Measurements from ENCODE around the gene CPLX3.

Gene CPLX3

DNA sequence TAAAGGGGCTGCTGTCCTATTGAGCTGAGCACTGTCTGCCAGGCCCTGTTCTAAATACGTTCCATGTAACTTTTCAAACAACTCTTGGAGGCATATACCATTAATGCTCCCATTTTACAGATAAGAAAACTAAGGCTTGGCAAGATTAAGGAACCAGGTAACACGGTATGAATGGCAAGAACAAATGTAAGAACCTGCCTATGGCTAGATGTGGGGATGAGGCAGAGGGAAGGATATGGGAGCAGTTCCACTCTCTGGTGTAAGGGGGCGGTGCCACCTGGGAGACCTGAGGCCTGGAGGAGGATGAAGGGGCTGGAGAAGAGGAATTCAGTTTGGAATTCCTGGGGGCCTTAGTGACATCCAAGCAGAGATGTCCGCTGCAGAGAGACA is 17.6 kb upstream of the CPLX3 start:
- H3K79me2 ChIP-seq (ENCODE audit: insufficient read depth, low read depth) = no peaks in the 10 kb centered on the region
- no peak overlapping the region for H3K4me3 ChIP-seq (IDR thresholded peaks at IDR 0.05; ENCODE audit: insufficient read depth, low read depth, low read length)
- H3K9ac ChIP-seq = no peak overlapping the region
- no peak overlapping the region for H2AFZ ChIP-seq (ENCODE audit: low read depth)
- no peak overlapping the region for H3K27ac ChIP-seq
- H4K20me1 ChIP-seq (ENCODE audit: insufficient read depth) = no peaks in the 10 kb centered on the region
- peaks cover 16% of the 10 kb centered on the region; the same call in 1 of the 2 replicates for H3K27me3 ChIP-seq (ENCODE audit: insufficient read depth, low read depth)
- TF ChIP-seq, protein P1, sequence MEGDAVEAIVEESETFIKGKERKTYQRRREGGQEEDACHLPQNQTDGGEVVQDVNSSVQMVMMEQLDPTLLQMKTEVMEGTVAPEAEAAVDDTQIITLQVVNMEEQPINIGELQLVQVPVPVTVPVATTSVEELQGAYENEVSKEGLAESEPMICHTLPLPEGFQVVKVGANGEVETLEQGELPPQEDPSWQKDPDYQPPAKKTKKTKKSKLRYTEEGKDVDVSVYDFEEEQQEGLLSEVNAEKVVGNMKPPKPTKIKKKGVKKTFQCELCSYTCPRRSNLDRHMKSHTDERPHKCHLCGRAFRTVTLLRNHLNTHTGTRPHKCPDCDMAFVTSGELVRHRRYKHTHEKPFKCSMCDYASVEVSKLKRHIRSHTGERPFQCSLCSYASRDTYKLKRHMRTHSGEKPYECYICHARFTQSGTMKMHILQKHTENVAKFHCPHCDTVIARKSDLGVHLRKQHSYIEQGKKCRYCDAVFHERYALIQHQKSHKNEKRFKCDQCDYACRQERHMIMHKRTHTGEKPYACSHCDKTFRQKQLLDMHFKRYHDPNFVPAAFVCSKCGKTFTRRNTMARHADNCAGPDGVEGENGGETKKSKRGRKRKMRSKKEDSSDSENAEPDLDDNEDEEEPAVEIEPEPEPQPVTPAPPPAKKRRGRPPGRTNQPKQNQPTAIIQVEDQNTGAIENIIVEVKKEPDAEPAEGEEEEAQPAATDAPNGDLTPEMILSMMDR (conservative IDR thresholded peaks at IDR 0.05; ENCODE audit: low read depth, low read length) = no peak
- no peak overlapping the region for H3K4me2 ChIP-seq
- no peaks in the 10 kb centered on the region for H3K4me1 ChIP-seq (ENCODE audit: low read depth, poor library complexity, severe bottlenecking)
- H3K36me3 ChIP-seq (ENCODE audit: insufficient read depth) = no peaks in the 10 kb centered on the region

DNA sequence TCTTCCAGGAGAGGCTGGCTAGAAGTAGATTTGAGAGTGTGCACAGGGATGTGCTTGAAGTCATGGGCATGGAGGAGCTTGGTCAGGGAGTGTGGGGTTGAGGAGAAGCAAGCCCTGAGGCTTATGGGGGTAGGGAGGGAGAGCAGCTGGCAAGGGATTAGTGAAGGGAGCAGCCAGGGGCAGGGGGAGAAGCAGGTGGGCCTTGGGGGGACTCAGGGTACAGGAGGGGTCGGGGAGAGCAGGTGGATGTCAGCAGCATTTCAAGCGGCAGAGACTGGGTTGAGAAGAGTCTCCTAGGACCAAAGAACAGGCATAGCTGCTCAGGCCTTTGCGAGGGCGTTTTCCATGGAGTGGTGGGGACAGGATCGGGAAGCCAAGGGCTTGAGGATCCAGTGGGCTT is 17.2 kb upstream of the CPLX3 start:
- no peak overlapping the region for H3K4me3 ChIP-seq (IDR thresholded peaks at IDR 0.05; ENCODE audit: insufficient read depth, low read depth, low read length)
- no peaks in the 10 kb centered on the region for H4K20me1 ChIP-seq (ENCODE audit: insufficient read depth)
- H3K4me1 ChIP-seq (ENCODE audit: low read depth, poor library complexity, severe bottlenecking) = no peaks in the 10 kb centered on the region
- H3K9ac ChIP-seq = no peak overlapping the region
- H3K36me3 ChIP-seq (ENCODE audit: insufficient read depth) = no peaks in the 10 kb centered on the region
- H3K27me3 ChIP-seq (ENCODE audit: insufficient read depth, low read depth) = peaks cover 16% of the 10 kb centered on the region; the same call in 1 of the 2 replicates
- no peak overlapping the region for H2AFZ ChIP-seq (ENCODE audit: low read depth)
- no peak overlapping the region for H3K27ac ChIP-seq
- H3K79me2 ChIP-seq (ENCODE audit: insufficient read depth, low read depth) = no peaks in the 10 kb centered on the region
- H3K4me2 ChIP-seq = no peak overlapping the region
- TF ChIP-seq, protein P1 (conservative IDR thresholded peaks at IDR 0.05; ENCODE audit: low read depth, low read length) = no peak

DNA sequence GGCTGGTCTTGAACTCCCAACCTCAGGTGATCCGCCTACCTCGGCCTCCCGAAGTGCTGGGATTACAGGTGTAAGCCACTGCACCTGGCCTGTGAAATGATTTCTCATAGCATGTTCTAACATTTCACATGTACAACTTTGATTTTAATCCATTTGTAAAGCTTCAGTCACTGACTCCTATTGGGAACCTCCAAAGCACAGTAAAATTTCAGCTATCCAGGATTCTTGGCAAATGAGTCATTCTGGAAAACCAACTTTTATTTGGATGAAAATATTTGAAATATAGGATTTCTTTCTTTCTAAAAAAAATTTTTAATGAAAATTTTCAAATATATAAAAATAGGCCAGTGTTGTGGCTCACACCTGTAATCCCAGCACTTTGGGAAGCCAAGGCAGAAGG is 16.5 kb upstream of the CPLX3 start:
- Histone ChIP-seq H3K4me3 (IDR thresholded peaks at IDR 0.05; ENCODE audit: insufficient read depth, low read depth, low read length) (no peak overlapping the region), H3K27me3 (ENCODE audit: insufficient read depth, low read depth) (peaks cover 16% of the 10 kb centered on the region; the same call in 1 of the 2 replicates), H3K36me3 (ENCODE audit: insufficient read depth) (no peaks in the 10 kb centered on the region), H4K20me1 (ENCODE audit: insufficient read depth) (no peaks in the 10 kb centered on the region), H3K4me2 (no peak overlapping the region), H3K27ac (no peak overlapping the region), H3K4me1 (ENCODE audit: low read depth, poor library complexity, severe bottlenecking) (no peaks in the 10 kb centered on the region), H3K9ac (no peak overlapping the region), H3K79me2 (ENCODE audit: insufficient read depth, low read depth) (no peaks in the 10 kb centered on the region), H2AFZ (ENCODE audit: low read depth) (no peak overlapping the region)
- TF ChIP-seq, protein P1 (conservative IDR thresholded peaks at IDR 0.05; ENCODE audit: low read depth, low read length) = no peak

DNA sequence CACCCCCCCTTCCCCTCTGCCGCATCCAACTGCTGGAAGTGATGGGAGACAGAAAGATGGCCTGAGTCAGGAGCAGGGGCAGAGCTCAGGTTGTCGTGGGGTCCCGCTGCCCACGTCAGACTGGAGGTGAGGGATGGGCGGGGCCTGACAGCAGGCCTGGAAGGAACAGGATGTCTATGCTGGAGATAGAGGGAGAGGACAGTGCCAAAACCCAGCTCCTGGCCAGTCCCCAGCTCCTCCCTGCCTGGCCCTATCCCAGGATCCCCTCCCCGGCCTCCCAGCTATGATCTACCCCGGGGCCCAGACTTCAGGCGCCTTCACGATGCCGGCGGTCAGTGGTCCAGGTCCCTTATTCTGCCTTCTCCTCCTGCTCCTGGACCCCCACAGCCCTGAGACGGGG is 13.9 kb upstream of the CPLX3 start, which contains the start of gene LMAN1L:
Gene LMAN1L (plus strand): TSS at position 303 of the 400 bp plus-strand sequence. CDS start 20 bp downstream, at position 323.
- no peak within 1 kb of the TSS for H3K27ac ChIP-seq
- no peaks in the 10 kb centered on the region for H4K20me1 ChIP-seq (ENCODE audit: insufficient read depth)
- no peak within 1 kb of the TSS for H3K9ac ChIP-seq
- no peak within 1 kb of the TSS for H3K4me3 ChIP-seq (IDR thresholded peaks at IDR 0.05; ENCODE audit: insufficient read depth, low read depth, low read length)
- H3K4me1 ChIP-seq (ENCODE audit: low read depth, poor library complexity, severe bottlenecking) = no peaks in the 10 kb centered on the region
- H3K4me2 ChIP-seq = no peak within 1 kb of the TSS
- H3K27me3 ChIP-seq (ENCODE audit: insufficient read depth, low read depth) = peaks cover 23% of the 10 kb centered on the region; the same call in 1 of the 2 replicates
- TF ChIP-seq, protein P1 (conservative IDR thresholded peaks at IDR 0.05; ENCODE audit: low read depth, low read length) = no peak
- no peak within 1 kb of the TSS for H2AFZ ChIP-seq (ENCODE audit: low read depth)
- no peaks in the 10 kb centered on the region for H3K36me3 ChIP-seq (ENCODE audit: insufficient read depth)
- H3K79me2 ChIP-seq (ENCODE audit: insufficient read depth, low read depth) = no peaks in the 10 kb centered on the region

Measured in KMS-11 (cell line).